ENCODE results near the gene PTGER2.
A peak's percentile ranks its signal among the peaks of the same experiment; 100 is the strongest.

Gene PTGER2, protein sequence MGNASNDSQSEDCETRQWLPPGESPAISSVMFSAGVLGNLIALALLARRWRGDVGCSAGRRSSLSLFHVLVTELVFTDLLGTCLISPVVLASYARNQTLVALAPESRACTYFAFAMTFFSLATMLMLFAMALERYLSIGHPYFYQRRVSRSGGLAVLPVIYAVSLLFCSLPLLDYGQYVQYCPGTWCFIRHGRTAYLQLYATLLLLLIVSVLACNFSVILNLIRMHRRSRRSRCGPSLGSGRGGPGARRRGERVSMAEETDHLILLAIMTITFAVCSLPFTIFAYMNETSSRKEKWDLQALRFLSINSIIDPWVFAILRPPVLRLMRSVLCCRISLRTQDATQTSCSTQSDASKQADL

DNA sequence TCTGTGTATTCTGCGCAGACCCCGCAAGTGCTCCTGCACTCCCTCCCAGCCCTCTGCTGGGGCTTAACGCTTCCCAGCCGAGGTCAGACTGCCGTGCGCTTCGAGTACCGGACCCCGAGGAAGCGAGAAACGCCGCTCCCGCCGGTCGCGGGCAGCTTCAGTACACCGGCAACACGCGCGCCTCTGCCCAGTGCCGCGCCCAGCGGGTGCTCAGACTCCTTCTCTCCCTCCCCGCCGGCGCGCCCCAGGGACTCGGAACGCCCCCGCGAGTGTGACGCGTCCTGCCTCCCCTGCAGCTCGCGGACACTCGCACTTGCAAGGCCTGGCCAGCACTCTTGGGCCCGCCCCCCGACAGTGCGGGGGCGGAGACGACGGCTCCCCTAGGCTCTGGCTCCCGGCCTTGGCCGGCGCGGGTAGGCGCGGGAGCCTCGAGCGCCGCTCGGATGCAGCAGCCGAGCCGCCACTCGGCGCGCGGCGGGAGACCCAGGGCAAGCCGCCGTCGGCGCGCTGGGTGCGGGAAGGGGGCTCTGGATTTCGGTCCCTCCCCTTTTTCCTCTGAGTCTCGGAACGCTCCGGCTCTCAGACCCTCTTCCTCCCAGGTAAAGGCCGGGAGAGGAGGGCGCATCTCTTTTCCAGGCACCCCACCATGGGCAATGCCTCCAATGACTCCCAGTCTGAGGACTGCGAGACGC is at the start of gene PTGER2:
Gene PTGER2 (plus strand): TSS at position 410 of the 692 bp plus-strand sequence. CDS start 237 bp downstream, at position 647.
- peak; percentile 69 to 77 for DNase-seq

DNA sequence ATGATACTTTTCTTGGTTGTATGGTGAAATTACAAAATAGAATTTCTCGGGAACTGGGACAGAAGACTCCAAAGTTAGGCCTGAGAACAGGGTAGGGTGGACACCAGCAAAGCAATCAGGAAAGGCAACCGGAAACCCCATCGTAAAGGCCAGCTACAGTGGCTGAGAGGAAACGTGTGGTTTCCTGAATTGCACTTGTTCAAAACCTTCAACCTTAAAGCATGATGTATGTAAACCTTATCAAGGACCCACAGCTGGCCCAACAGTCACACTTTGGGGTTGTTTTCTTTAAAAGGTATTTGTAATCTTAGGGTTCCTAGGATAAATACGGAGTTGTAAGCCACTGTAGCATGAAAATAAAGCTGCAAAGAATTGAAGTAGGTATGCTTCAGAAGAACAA is 48.9 kb upstream of the PTGER2 start:
- DNase-seq = no peak

DNA sequence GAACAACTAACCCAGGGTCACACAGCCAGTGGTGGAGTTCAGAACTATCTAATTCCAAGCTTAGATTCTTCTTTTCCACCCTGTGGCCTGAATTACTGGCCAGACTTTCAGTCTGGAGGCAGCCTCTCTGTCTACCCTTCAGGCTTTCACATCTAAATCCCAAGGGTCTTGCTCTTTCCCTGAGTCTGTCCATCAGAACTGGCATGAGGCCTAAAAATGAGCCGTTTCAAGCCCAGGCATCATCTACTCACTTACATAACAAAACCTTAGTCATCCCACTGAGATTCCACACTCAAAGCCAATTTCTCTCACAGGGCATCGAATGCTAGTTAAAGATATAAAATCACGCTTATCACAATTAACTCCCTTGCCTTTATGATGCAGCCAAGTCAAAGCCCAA is 47.9 kb upstream of the PTGER2 start:
- DNase-seq = no peak

DNA sequence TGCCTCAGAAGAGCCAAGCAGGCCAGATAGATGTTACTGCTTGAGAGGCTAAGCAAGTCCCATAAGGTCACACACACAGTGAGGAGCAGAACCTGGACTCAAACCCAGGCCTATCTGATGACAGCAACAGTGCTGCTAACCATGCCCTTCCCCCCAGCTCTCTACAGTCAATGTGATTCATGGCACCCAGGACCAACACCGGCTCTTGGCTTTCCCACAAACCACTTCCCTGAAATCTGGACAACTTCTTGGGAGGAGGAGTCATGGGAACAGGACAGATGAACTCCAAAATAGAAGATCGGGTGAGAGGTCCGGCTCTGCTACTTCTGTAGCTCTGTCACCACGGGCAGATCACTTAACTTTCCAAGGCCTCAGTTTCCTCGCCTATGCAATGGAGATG is 47.3 kb upstream of the PTGER2 start:
- no peak for DNase-seq

DNA sequence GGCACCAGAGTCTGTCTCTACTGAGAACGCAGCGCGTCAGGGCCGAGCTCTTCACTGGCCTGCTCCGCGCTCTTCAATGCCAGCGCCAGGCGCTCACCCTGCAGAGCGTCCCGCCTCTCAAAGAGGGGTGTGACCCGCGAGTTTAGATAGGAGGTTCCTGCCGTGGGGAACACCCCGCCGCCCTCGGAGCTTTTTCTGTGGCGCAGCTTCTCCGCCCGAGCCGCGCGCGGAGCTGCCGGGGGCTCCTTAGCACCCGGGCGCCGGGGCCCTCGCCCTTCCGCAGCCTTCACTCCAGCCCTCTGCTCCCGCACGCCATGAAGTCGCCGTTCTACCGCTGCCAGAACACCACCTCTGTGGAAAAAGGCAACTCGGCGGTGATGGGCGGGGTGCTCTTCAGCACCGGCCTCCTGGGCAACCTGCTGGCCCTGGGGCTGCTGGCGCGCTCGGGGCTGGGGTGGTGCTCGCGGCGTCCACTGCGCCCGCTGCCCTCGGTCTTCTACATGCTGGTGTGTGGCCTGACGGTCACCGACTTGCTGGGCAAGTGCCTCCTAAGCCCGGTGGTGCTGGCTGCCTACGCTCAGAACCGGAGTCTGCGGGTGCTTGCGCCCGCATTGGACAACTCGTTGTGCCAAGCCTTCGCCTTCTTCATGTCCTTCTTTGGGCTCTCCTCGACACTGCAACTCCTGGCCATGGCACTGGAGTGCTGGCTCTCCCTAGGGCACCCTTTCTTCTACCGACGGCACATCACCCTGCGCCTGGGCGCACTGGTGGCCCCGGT is 46.4 kb upstream of the PTGER2 start, which contains the start of gene PTGDR:
Gene PTGDR (plus strand): TSS at position 198 of the 778 bp plus-strand sequence. CDS start 117 bp downstream, at position 315.
- peak; percentile 21 to 25 for DNase-seq

DNA sequence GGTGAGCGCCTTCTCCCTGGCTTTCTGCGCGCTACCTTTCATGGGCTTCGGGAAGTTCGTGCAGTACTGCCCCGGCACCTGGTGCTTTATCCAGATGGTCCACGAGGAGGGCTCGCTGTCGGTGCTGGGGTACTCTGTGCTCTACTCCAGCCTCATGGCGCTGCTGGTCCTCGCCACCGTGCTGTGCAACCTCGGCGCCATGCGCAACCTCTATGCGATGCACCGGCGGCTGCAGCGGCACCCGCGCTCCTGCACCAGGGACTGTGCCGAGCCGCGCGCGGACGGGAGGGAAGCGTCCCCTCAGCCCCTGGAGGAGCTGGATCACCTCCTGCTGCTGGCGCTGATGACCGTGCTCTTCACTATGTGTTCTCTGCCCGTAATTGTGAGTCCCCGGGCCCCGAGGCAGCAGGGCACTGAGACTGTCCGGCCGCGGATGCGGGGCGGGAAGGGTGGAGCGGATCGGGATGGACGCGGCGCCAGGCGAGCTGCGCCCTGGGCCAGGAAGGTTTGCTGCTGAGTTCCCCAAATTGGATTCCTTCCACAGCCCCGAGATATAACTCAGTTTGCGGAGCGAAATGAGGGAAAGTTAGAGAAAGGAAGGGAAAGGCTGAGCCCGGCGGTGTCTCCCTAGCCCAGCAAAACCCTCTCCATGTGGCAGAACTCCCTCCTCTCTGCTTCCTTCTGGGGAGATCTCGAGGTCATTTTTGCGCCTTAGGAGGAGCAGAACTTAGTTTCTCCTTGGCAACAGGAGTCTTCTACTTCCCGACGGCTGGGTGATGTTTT is 45.6 kb upstream of the PTGER2 start:
- DNase-seq = no peak

DNA sequence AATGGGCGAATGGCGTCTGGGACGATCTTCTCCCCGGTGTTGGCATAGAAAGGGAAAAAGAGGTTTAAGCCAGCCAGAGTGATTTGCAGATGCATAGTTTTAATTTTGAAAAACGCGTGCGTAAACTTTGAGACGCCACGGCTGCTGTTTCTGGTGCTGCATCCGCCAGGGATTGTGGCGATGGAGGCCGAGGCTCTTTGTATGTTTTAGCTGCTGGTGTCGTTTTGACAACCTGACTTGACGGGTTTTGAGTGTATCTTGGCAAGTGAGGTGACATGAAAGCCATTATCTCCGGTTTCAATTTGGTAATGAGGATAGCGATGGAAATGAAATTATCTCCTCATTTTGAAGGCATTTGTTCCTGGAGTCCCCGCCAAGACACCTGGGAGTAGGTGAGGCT is 45.0 kb upstream of the PTGER2 start:
- no peak for DNase-seq

DNA sequence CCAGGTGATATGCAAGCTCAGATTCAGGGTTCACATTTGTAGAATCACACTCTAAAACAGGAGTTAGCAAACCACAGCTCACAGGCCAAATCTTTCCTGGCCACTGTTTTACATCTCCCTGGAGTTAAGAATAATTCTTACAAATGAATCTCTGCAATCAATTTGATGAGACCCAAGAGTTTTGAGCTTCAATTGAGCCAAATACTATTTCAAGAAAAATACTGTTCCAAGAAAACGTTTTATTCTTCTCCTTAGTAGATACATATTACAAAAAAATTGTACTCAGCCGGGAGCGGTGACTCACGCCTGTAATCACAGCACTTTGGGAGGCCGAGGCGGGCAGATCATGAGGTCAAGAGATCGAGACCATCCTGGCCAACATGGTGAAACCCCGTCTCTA is 44.1 kb upstream of the PTGER2 start:
- DNase-seq = no peak

DNA sequence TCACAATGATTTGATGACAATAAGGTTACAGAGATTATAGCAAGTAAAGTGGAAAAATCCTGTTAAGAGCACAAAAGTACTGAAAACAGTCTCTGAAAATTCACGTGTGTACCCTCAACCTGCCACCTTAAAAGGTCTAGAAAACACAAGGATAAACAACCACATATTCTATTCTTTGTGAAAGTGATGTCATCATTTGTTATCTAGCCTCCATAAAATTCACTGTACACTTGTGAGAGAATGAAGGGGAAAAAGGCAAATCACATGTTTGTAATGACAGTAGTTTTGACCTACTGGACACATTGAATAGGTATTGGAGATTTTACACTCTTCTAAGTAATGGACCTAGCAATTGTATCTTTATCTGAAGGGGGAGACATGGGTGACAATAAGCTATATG is 42.6 kb upstream of the PTGER2 start:
- DNase-seq = no peak

DNA sequence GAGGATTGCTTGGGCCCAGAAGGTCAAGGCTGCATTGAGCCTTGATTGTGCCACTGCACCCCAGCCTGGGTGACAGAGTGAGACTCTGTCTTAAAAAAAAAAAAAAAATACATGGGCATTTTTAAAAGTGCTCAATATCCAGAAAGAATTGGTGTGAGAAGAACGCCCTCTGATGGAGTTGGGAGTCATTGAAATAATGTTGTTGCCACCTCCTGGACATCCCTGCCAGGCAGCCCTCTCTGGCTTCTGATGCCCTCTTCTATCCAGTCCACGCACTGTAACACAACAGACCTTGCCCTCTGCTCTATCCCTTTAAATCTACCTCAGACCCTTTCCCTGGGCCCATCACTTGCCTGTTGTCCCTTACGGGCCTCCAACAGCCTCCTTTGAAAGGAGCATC is 41.7 kb upstream of the PTGER2 start:
- no peak for DNase-seq

DNA sequence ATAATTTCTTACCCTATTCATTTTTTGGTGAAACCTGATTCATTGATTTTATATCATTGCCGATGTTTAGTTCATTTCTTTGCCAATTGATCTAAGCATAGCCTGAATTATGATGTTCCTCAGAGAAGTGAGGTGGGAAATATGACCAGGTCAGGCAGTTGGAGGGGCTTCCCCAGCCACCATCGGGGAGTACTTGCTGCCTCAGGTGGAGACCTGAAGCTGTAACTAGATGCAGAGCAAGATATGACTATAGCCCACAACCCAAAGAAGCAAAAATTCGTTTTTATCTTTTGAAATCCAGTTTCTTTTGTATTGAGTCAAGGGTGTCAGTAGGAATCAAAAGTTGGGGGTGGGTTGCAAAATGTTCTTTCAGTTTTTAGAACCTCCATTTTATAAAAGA is 38.7 kb upstream of the PTGER2 start:
- DNase-seq = no peak

DNA sequence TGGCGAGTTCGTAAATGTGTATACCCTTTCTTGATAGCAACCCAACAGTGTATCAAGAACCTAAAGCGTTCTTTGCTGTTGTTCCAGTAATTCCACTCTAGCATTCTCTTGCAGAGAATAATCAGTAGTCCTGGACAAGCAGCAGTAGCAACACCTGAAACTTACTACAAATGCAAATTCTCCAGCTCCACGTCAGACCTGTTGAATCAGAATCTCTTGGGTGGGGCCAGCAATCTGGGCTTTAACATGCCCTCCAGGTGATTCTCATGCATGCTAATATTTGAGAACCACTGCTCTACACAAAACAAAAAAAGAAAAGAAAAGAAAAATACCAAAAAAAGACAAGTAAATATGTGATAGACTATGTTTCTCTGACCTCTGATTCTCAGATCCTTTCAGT is 36.6 kb upstream of the PTGER2 start:
- DNase-seq = no peak

DNA sequence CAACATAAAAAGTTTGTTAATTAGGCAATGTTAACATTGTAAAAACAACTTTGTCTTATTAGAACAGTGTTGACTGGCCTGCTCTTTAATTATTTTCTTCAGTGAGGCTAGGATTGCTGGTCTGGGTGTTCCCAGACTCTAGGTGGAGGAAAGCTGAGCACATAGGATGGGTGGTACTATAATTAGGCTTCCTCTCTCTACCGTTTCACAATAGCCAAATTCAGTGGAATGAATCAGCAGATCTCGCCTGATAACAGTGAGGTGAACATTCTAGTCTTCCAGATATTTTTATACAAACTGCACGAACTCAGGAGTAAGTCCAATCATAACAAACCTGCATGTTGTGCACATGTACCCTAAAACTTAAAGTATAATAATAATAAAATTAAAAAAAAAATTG is 34.7 kb upstream of the PTGER2 start:
- DNase-seq = no peak

DNA sequence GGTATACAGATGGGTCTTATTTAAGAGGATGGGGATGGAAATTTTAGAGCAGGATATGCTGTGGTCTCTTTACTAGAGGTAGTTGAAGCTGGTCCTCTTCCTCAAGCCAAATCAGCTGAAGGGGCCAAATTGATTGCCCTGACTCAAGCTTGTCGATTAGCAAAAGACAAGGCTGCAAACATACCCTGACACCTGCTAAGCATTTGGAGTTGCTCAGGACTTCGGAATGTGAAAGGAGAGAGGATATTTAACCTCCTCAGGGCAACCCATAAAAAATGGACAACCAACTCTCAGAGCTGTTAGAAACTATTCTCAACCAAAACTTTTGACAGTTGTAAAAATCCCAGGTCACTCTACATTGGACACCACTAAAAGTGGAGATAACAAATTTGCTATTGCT is 31.0 kb upstream of the PTGER2 start:
- DNase-seq = no peak

DNA sequence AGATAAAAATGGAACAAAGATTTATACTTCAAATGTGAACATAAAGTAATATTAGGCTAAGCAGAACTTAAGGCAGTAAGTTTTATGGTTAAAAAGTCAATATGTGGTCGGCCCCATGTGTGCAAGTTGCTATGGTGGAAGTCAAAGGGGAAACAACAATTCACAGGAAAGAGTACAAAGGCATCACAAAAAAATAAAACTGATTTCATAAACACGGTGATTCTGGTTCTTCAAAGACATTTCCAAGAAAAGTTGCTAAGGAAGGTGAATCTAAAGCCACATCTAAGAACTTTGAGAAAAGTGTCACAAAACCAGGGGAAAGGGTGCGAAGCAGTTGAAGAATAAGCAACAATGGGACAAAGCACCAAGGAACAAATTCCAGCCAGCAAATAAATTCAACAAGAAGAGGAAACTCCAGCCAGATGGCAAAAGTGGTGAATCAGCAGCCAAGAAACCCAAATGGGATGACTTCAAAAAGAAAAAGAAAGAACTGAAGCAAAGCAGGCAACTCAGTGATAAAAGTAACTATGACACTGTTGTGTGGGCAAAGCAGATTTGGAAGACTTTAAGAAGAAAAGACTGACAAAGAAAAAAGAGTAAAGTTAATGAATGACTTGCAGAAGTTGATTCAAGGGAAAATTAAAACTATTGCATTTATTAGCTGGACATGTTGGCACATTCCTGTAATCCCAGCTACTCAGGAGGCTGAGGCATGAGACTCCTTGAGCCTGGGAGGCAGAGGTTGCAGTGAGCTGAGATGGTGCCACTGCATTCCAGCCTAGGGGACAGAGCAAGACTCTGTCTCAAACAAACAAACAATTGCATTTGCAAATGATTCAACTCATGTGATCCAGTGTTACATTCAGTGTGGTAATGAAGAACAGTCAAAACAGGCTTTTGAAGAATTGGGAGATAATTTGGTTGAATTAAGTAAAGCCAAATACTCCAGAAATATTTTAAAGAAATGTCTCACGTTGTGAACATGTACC is 27.2 kb upstream of the PTGER2 start:
- DNase-seq = no peak

DNA sequence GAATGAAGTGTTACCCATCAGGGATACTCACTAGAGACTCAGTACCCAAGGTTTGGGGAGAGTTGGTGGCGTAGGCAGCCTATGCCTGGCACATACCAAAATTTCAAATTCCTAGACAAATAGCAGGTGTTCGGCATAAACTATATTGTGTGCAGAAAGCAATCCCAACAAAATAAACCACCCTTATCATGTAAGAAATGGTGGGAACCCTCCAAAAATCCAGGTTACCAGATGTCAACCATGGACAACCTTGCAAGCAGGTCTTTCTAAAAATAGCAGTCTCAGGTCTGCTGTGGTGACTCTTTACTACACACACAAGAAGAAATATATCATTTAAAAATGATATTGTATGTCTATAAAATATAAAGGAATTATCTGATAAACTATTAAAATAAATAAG is 17.7 kb upstream of the PTGER2 start:
- DNase-seq = no peak

DNA sequence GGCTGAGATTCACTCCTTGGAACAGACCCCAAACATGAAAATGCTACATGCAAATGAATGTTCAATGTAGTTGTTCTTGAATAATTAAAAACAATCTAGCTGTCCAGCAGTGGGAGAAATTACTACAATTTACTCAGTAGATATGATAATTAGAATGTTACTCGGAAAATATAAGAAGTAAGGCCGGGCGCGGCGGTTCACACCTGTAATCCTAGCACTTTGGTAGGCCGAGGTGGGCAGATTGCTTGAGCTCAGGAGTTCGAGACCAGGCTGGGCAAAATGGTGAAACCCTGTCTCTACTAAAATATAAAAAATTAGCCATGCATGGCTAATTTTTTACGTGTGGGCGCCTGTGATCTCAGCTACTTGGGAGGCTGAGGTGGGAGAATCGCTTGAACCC is 15.3 kb upstream of the PTGER2 start:
- no peak for DNase-seq

DNA sequence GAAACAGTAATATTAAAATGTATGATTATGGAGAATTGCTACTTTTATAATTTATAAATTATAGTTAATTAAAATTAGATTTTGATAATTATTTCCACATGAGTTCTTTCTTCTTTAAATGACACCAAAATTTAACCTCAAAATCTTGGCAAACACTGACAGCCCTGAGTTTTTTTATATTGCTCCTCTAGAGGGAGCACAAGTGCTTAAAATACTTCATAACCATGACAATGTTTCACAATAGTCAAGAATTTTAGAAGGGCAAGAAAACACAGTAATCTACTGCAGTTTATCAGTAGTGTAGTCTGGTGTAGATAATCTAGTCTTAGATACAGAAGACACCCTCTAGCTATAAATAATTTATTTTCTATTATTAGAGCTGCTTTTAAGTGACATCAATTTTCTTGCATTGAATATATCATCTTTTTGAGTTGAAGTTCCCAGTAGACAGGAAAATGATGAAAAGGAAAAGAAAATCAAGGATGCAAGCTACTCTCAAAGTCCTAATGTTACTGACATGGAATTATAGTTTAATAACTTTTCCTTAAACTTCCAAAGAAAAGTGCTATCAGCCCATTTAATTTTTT is 14.3 kb upstream of the PTGER2 start:
- DNase-seq = no peak

DNA sequence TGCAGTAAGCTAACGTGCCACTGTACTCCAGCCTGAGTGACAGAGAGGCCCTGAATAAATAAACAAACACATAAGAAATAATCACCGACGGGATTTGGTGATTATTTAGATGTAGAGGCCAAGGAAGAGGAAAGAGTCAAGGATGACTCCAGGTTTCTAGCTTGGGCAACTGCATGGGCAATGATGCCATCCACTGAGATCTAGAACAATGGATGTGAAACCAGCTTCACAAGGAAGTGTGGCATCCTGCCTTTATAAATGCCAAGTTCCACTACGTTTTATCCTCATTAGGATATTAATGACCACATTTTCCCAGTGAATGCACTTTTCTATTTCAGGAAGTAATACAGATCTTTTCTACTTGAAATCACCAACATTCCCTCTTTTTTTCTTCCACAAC is 10.9 kb upstream of the PTGER2 start:
- DNase-seq = no peak

DNA sequence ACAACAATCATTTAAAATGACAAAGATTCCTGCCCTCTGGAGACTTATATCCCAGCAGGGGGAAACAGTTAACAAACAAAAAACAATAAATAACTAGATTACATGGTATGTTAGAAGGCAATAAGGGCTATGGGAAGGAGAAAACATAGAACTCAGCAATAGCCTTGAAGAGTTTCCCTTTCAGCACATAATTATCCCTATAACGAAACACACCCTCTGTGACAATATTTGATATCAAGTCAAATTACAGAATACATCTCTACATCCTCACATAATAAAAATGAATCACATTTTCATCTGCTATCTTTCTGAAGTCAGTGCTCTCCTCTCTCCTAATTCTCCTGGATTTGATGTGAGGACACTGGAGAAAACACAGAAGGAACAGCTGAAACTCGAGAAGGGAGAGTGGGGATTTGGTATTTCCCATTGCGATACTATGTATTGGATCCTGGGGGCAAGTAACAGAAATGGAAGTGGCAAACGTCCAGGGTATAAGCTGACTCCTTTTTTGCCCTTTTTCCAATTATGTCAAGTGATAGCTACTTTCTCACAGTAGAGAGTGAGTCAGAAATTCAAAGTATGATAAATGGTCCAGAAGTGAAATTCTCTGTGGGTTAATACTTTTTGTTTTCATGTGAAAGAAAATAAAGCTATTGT is 9.7 kb upstream of the PTGER2 start:
- no peak for DNase-seq

DNA sequence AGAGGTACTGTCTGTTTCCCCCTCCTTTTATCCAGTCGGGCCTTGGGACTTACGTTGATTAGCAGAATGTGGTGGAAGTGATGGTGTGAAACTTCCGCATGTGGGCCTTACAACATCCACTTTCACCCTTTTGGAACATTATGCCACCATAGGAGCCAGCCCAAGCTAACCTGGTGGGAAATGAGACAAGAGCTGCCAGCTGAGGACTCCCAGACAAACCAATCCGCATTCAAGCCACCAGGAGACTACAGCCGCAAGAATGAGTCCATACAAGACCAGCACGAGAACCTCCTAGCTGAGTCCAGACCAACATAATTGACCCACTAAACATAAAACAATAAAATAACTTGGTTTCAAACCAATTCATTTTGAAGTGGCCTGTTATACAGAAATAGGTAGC is 9.1 kb upstream of the PTGER2 start:
- DNase-seq = no peak

All from activated CD4-positive, alpha-beta T cell treated with anti-CD3 and anti-CD28 coated beads, Interleukin-2, amount 50 U/mL, for 4 hours (primary cell).